ENCODE results near the gene OXER1. TPM values are rescaled to one million over a fixed set of nuclear protein-coding genes. Genes with fewer than 3 reads are reported as not detected.

The OXER1 gene
- total RNA-seq, 4 donors from 2014 or later = 0.84 to 2.5 (median 1.7) TPM; not detected in 1

GRCh38 chr2:42758751-42759150 lies 5.2 kb downstream of the OXER1 start:
- intact Hi-C loops (cut with DNase I; ENCODE audit: low total_unique reads) = no loop called here
- no peak for DNase-seq (ENCODE audit: low spot score in 2 of 2)
- H3K4me3 ChIP-seq (ENCODE audit: low read depth, poor library complexity, severe bottlenecking) = no peak overlapping the region
- no peak for TF ChIP-seq POLR2A (IDR thresholded peaks at IDR 0.05)
- TF ChIP-seq, protein P1, sequence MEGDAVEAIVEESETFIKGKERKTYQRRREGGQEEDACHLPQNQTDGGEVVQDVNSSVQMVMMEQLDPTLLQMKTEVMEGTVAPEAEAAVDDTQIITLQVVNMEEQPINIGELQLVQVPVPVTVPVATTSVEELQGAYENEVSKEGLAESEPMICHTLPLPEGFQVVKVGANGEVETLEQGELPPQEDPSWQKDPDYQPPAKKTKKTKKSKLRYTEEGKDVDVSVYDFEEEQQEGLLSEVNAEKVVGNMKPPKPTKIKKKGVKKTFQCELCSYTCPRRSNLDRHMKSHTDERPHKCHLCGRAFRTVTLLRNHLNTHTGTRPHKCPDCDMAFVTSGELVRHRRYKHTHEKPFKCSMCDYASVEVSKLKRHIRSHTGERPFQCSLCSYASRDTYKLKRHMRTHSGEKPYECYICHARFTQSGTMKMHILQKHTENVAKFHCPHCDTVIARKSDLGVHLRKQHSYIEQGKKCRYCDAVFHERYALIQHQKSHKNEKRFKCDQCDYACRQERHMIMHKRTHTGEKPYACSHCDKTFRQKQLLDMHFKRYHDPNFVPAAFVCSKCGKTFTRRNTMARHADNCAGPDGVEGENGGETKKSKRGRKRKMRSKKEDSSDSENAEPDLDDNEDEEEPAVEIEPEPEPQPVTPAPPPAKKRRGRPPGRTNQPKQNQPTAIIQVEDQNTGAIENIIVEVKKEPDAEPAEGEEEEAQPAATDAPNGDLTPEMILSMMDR (IDR thresholded peaks at IDR 0.05) = no peak
- WGBS, 2 donors = 96 to 97% methylated on average over 1 of the region's 1 CpG

- TF ChIP-seq, protein P1 (IDR thresholded peaks at IDR 0.05) = no peak
- TF ChIP-seq POLR2A (IDR thresholded peaks at IDR 0.05) = no peak
- 93 to 98% methylated on average over 4 of the region's 4 CpGs for WGBS, 2 donors
- no peak for DNase-seq (ENCODE audit: low spot score in 2 of 2)
- no peak overlapping the region for H3K4me3 ChIP-seq (ENCODE audit: low read depth, poor library complexity, severe bottlenecking)
- intact Hi-C loops (cut with DNase I; ENCODE audit: low total_unique reads) = no loop called here
Measured at GRCh38 chr2:42757981-42758740, 5.8 kb downstream of the OXER1 start.

DNA sequence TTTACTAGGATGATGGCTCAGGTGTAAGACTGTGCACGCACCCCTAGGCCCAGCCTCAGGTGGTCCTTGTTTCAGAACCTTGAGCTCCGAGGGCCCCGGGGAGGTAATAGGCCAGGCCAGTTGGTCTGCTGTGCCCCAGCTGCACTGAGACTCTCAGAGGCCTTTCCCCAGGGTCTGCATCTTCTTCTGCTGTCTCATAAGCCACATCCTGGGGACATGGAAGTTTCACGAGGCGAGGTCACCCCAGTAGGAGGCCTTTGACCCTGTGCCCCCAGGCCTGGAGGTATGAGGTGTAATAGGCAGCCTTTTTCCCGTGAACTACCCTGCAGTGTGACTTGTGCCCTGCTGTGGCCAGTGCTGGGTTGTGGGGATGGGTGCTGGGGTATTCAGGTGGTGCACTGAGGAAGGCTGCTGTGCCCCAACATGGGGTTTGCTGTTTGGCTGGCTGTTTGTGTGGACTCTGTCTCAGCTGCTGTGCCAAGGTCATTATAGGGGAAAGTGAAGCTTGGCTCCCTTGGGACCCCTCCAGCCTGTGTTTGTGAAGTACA lies 6.9 kb downstream of the OXER1 start:
- no peak overlapping the region for H3K4me3 ChIP-seq (ENCODE audit: low read depth, poor library complexity, severe bottlenecking)
- no peak for DNase-seq (ENCODE audit: low spot score in 2 of 2)
- no peak for TF ChIP-seq POLR2A (IDR thresholded peaks at IDR 0.05)
- TF ChIP-seq, protein P1 (IDR thresholded peaks at IDR 0.05) = no peak
- 87 to 94% methylated on average over 6 of the region's 6 CpGs for WGBS, 2 donors
- intact Hi-C loops (cut with DNase I; ENCODE audit: low total_unique reads) = no loop called here

- intact Hi-C loops (cut with DNase I; ENCODE audit: low total_unique reads) = no loop called here
- no peak for DNase-seq (ENCODE audit: low spot score in 2 of 2)
- WGBS, 2 donors = 88 to 90% methylated on average over 10 of the region's 10 CpGs
- no peak for TF ChIP-seq POLR2A (IDR thresholded peaks at IDR 0.05)
- TF ChIP-seq, protein P1 (IDR thresholded peaks at IDR 0.05) = no peak
- H3K4me3 ChIP-seq (ENCODE audit: low read depth, poor library complexity, severe bottlenecking) = no peak overlapping the region
Measured at GRCh38 chr2:42756150-42756775, 7.7 kb downstream of the OXER1 start.

DNA sequence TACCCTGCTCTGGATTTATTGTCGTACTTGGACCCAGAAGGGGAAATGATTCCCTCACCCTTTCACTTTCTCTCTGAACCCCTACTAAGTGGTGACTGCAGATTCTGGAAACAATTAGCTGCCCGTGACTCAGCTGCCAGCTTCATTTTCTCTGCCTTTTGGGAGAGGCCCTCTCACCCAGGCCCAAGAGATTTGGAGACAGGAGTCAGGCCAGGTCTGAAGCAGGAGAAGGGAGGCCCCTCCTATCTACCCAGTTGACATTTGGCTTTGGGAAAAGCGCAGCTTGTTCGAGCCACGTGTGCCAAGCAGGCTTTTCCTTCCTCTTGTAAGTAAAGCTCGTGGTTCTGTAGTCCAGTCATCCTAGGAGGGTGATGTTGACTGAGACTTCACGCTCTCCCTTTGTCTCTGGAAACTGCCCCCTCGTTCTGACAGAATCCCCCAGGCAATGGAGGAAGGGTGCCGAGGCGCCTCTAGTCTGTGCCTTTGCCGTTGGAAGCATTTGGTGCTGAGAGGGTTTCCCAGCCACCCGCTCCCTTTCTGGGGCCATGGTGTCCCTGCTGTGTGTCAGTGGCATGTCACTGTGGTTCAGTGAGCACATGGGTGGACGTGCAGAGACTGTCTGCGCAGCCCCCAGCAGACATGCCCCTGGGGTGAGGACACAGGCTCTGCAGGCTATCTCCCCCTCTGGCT lies 8.6 kb downstream of the OXER1 start:
- no peak for DNase-seq (ENCODE audit: low spot score in 2 of 2)
- intact Hi-C loops (cut with DNase I; ENCODE audit: low total_unique reads) = no loop called here
- TF ChIP-seq, protein P1 (IDR thresholded peaks at IDR 0.05) = no peak
- TF ChIP-seq POLR2A (IDR thresholded peaks at IDR 0.05) = no peak
- no peak overlapping the region for H3K4me3 ChIP-seq (ENCODE audit: low read depth, poor library complexity, severe bottlenecking)
- 70 to 72% methylated on average over 12 to 14 of the region's 14 CpGs for WGBS, 2 donors

Measured in lower leg skin (tissue), 4 donors.